NCI-H2107 treated with DMSO at 0.1 percent for 48 hours (cell line): ENCODE measurements around the gene MAPT.
"Not testable (repeated sequence)": the region's sequence is repeated elsewhere in the genome, so short reads cannot be mapped to it uniquely, and the experiment has no call there.

ENCODE experiments used
- DNase-seq: peaks from one replicate; lab custom pipeline; 2025; ENCODE audit not compliant: unreplicated experiment; lab: John Stamatoyannopoulos, UW

The MAPT gene

DNA sequence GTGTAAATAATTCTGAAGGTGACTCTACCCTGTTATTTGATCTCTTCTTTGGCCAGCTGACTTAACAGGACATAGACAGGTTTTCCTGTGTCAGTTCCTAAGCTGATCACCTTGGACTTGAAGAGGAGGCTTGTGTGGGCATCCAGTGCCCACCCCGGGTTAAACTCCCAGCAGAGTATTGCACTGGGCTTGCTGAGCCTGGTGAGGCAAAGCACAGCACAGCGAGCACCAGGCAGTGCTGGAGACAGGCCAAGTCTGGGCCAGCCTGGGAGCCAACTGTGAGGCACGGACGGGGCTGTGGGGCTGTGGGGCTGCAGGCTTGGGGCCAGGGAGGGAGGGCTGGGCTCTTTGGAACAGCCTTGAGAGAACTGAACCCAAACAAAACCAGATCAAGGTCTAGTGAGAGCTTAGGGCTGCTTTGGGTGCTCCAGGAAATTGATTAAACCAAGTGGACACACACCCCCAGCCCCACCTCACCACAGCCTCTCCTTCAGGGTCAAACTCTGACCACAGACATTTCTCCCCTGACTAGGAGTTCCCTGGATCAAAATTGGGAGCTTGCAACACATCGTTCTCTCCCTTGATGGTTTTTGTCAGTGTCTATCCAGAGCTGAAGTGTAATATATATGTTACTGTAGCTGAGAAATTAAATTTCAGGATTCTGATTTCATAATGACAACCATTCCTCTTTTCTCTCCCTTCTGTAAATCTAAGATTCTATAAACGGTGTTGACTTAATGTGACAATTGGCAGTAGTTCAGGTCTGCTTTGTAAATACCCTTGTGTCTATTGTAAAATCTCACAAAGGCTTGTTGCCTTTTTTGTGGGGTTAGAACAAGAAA is 109.8 kb downstream of the MAPT start:
- peak; percentile 34 for DNase-seq

DNA sequence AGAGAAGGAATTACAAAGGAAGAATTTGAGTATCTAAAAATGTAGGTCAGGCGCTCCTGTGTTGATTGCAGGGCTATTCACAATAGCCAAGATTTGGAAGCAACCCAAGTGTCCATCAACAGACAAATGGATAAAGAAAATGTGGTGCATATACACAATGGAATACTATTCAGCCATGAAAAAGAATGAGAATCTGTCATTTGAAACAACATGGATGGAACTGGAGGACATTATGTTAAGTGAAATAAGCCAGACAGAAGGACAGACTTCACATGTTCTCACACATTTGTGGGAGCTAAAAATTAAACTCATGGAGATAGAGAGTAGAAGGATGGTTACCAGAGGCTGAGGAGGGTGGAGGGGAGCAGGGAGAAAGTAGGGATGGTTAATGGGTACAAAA is 111.7 kb downstream of the MAPT start:
- DNase-seq: not testable (repeated sequence)

DNA sequence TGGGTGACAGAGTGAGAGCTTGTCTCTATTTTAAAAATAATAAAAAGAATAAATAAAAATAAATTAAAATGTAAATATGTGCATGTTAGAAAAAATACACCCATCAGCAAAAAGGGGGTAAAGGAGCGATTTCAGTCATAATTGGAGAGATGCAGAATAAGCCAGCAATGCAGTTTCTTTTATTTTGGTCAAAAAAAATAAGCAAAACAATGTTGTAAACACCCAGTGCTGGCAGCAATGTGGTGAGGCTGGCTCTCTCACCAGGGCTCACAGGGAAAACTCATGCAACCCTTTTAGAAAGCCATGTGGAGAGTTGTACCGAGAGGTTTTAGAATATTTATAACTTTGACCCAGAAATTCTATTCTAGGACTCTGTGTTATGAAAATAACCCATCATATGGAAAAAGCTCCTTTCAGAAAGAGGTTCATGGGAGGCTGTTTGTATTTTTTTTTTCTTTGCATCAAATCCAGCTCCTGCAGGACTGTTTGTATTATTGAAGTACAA is 113.2 kb downstream of the MAPT start:
- no peak for DNase-seq

DNA sequence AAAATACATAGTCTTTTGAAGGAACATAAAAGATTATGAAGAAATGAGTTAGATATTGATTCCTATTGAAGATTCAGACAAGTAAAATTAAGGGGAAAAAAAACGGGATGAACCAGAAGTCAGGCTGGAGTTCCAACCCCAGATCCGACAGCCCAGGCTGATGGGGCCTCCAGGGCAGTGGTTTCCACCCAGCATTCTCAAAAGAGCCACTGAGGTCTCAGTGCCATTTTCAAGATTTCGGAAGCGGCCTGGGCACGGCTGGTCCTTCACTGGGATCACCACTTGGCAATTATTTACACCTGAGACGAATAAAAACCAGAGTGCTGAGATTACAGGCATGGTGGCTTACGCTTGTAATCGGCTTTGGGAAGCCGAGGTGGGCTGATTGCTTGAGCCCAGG is 114.2 kb downstream of the MAPT start:
- no peak for DNase-seq

DNA sequence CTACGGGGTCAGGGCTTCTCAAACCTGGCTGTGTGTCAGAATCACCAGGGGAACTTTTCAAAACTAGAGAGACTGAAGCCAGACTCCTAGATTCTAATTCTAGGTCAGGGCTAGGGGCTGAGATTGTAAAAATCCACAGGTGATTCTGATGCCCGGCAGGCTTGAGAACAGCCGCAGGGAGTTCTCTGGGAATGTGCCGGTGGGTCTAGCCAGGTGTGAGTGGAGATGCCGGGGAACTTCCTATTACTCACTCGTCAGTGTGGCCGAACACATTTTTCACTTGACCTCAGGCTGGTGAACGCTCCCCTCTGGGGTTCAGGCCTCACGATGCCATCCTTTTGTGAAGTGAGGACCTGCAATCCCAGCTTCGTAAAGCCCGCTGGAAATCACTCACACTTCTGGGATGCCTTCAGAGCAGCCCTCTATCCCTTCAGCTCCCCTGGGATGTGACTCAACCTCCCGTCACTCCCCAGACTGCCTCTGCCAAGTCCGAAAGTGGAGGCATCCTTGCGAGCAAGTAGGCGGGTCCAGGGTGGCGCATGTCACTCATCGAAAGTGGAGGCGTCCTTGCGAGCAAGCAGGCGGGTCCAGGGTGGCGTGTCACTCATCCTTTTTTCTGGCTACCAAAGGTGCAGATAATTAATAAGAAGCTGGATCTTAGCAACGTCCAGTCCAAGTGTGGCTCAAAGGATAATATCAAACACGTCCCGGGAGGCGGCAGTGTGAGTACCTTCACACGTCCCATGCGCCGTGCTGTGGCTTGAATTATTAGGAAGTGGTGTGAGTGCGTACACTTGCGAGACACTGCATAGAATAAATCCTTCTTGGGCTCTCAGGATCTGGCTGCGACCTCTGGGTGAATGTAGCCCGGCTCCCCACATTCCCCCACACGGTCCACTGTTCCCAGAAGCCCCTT is 115.6 kb downstream of the MAPT start:
- no peak for DNase-seq

DNA sequence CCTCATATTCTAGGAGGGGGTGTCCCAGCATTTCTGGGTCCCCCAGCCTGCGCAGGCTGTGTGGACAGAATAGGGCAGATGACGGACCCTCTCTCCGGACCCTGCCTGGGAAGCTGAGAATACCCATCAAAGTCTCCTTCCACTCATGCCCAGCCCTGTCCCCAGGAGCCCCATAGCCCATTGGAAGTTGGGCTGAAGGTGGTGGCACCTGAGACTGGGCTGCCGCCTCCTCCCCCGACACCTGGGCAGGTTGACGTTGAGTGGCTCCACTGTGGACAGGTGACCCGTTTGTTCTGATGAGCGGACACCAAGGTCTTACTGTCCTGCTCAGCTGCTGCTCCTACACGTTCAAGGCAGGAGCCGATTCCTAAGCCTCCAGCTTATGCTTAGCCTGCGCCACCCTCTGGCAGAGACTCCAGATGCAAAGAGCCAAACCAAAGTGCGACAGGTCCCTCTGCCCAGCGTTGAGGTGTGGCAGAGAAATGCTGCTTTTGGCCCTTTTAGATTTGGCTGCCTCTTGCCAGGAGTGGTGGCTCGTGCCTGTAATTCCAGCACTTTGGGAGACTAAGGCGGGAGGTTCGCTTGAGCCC is 116.3 kb downstream of the MAPT start:
- no peak for DNase-seq

DNA sequence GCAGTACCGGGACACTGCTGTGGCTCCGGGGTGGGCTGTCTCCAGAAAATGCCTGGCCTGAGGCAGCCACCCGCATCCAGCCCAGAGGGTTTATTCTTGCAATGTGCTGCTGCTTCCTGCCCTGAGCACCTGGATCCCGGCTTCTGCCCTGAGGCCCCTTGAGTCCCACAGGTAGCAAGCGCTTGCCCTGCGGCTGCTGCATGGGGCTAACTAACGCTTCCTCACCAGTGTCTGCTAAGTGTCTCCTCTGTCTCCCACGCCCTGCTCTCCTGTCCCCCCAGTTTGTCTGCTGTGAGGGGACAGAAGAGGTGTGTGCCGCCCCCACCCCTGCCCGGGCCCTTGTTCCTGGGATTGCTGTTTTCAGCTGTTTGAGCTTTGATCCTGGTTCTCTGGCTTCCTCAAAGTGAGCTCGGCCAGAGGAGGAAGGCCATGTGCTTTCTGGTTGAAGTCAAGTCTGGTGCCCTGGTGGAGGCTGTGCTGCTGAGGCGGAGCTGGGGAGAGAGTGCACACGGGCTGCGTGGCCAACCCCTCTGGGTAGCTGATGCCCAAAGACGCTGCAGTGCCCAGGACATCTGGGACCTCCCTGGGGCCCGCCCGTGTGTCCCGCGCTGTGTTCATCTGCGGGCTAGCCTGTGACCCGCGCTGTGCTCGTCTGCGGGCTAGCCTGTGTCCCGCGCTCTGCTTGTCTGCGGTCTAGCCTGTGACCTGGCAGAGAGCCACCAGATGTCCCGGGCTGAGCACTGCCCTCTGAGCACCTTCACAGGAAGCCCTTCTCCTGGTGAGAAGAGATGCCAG is 117.6 kb downstream of the MAPT start:
- no peak for DNase-seq

DNA sequence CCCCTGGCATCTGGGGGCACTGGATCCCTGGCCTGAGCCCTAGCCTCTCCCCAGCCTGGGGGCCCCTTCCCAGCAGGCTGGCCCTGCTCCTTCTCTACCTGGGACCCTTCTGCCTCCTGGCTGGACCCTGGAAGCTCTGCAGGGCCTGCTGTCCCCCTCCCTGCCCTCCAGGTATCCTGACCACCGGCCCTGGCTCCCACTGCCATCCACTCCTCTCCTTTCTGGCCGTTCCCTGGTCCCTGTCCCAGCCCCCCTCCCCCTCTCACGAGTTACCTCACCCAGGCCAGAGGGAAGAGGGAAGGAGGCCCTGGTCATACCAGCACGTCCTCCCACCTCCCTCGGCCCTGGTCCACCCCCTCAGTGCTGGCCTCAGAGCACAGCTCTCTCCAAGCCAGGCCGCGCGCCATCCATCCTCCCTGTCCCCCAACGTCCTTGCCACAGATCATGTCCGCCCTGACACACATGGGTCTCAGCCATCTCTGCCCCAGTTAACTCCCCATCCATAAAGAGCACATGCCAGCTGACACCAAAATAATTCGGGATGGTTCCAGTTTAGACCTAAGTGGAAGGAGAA is 118.2 kb downstream of the MAPT start:
- DNase-seq: no peak

DNA sequence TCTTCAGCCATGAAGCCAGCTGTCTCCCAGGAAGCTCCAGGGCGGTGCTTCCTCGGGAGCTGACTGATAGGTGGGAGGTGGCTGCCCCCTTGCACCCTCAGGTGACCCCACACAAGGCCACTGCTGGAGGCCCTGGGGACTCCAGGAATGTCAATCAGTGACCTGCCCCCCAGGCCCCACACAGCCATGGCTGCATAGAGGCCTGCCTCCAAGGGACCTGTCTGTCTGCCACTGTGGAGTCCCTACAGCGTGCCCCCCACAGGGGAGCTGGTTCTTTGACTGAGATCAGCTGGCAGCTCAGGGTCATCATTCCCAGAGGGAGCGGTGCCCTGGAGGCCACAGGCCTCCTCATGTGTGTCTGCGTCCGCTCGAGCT is 118.8 kb downstream of the MAPT start:
- no peak for DNase-seq

GRCh38 chr17:46013502-46014165 is 119.3 kb downstream of the MAPT start:
- DNase-seq: peak; percentile 15

DNA sequence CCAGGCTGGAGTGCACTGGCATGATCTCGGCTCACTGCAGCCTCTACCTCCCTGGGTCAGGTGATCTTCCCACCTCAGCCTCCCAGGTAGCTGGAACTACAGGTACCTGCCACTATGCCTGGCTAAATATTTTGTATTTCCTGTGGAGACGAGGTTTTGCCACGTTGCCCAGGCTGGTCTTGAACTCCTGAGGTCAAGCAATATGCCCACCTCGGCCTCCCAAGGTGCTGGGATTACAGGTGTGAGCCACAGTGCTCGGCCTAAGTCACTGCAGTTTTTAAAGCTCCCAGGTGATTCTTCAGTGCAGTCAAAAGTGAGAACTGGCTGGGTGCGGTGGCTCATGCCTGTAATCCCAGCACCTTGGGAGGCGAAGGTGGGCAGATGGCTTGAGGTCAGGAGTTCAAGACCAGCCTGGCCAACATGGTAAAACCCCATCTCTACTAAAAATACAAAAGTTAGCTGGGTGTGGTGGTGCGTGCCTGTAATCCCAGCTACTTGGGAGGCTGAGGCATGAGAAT is 125.1 kb downstream of the MAPT start:
- not testable (repeated sequence) for DNase-seq

DNA sequence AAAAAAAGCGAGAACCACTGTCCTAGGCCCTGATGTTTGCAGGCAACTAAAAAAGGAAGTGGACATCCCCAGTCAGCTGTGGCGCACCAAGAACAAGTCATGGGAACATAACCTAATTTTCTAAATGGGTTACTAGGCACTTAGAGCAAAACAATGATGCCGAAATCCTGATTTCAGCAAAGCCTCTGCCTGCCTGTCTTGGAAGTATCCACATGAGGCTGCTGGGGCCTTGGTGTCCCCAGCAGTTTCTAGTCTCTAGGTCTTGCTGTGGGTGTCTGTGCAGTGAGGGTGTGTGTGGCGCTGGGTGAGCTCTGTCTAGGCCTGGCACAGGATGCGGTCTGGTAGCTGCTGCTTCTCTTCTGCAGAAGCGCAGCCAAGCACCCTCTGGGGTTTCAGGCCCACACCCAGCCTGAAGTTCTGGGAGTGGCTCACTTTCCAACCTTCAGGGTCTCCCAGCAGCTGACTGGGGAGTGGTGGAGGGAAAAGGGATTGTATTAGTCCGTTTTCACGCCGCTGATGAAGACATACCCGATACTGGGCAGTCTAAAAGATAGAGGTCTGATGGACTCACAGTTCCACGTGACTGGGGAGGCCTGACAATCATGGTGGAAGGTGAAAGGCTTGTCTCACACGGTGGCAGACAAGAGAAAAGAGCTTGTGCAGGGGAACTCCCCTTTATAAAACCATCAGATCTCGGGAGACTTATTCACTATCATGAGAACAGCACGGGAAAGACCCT is 125.8 kb downstream of the MAPT start:
- no peak for DNase-seq

DNA sequence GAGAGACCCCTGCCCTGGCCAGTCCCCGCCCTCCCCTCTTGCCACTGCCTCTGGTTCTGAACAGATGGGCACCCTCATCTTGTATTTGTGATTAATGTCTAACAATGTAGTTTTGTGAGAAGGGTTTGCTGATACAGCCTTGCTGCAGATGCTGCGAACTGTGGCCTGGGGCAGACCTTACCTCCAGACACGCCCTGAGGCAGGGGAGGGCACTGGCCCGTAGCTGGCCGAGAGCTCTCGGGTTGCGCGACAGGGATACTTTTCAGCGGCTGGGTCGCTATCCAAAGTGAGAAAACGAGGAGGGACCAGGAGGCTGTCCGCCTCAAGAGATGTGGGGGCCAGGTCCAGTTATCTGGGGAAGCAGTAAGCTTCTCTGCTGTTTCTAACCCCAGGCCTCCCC is 126.6 kb downstream of the MAPT start:
- DNase-seq: no peak

DNA sequence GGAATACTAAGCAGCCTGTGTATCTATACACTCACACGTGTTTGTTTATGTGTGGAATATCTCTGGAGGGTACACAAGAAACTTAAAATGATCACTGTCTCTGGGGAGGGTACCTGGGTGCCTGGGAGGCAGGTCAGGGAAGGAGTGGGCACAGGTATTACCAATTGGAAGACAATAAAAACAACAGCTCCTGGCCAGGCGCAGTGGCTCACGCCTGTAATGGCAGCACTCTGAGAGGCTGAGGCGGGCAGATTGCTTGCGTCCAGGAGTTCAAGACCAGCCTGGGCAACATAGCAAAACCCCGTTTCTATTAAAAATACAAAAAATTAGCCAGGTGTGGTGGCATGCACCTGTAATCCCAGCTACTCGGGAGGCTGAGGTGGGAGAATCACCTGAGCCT is 129.0 kb downstream of the MAPT start:
- DNase-seq: not testable (repeated sequence)

GRCh38 chr17:46023783-46024388 is 129.5 kb downstream of the MAPT start:
- DNase-seq: no peak

DNA sequence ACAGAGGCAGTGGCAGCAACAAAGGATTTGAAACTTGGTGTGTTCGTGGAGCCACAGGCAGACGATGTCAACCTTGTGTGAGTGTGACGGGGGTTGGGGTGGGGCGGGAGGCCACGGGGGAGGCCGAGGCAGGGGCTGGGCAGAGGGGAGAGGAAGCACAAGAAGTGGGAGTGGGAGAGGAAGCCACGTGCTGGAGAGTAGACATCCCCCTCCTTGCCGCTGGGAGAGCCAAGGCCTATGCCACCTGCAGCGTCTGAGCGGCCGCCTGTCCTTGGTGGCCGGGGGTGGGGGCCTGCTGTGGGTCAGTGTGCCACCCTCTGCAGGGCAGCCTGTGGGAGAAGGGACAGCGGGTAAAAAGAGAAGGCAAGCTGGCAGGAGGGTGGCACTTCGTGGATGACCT is 130.2 kb downstream of the MAPT start:
- no peak for DNase-seq

- no peak for DNase-seq
Measured at GRCh38 chr17:46025060-46025459, 130.7 kb downstream of the MAPT start.

DNA sequence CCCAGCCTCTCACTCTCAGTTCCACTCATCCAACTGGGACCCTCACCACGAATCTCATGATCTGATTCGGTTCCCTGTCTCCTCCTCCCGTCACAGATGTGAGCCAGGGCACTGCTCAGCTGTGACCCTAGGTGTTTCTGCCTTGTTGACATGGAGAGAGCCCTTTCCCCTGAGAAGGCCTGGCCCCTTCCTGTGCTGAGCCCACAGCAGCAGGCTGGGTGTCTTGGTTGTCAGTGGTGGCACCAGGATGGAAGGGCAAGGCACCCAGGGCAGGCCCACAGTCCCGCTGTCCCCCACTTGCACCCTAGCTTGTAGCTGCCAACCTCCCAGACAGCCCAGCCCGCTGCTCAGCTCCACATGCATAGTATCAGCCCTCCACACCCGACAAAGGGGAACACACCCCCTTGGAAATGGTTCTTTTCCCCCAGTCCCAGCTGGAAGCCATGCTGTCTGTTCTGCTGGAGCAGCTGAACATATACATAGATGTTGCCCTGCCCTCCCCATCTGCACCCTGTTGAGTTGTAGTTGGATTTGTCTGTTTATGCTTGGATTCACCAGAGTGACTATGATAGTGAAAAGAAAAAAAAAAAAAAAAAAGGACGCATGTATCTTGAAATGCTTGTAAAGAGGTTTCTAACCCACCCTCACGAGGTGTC is 131.3 kb downstream of the MAPT start:
- no peak for DNase-seq
